HG02678 (cell line): ENCODE data around the gene OR8I2.
"Not testable (repeated sequence)": the region's sequence is repeated elsewhere in the genome, so short reads cannot be mapped to it uniquely, and the experiment has no call there.

ENCODE experiments used
- ATAC-seq: cut with Tn5 transposase; IDR thresholded peaks from one replicate; pipeline ENCODE4 v1.9.1; 2021; ENCODE audit warnings: mild to moderate bottlenecking, moderate library complexity; ENCODE audit not compliant: unreplicated experiment

OR8I2 gene

DNA sequence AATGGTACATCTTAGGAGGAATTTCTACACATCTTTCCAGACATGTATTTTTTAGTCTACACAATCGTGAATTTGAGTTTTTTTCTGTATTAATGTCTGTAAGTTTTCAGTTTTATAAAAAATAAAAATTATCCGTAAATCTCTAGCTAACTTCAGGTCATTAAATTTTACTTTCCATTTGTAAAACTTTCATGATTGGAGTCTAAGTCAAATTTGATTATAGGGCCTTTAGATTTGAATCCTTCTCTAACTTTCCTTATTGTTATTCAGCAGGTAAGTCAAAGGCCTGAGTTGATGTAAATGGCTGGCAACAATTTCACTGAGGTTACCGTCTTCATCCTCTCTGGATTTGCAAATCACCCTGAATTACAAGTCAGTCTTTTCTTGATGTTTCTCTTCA is at the start of gene OR8I2:
TSS of gene OR8I2 (plus strand) at position 301 of the 400 bp plus-strand sequence. CDS start at position 301, 0 bp downstream.
- no peak for ATAC-seq

DNA sequence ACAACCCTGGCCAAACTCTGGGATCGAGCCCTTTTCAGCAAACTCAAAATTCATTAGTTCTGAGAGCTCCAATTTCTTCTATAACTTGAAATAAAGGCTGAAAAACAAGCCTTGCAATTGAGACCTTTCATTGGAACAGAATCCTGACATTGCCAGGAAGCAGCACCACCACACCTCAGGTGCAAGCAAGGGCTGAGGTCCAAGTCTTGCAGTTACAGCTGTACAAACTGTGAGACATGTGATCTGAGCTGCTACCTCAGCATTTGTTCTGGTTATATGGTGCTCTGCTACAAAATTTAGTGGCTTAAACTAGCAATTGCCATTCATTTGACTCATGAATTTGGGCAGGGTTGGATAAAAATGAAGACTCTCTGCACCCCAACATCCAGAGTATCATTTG is 47.6 kb upstream of the OR8I2 start:
- no peak for ATAC-seq

DNA sequence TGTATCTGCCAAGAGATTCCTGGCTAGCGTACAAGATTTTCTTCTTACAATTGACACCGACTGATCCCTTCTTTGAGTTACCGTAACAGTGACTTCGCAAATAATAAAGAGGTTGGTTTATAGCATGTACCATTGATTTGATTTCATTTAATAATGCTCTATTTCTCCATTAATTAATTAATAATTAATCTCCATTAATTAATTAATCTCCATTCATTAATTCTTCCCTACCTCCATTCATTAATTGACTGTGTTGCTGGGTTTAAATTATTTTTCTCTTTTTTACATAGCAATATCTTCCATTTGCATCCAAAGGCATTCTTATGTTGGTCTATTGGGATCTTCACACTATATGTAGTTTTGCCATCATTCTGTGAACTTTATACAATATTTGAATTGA is 44.6 kb upstream of the OR8I2 start:
- ATAC-seq, result no peak

DNA sequence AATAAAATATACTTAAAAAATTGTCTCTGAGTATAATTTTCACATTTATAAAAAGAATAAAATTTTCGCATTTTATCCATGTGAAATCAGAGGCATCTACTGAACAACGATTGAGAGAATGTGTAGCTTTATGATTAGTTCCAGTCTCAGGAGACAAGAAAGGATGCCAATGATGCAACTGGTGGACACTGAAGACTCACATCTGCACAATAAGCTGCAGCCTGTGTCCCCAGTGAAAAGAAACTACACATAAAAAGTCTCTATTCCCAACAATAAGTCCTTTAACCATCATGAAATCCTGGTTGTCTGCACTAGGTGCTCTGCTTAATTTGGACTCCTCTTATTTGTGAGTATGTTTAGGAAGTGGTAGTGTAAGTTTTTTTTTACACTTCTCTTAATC is 43.6 kb upstream of the OR8I2 start:
- ATAC-seq, result no peak

DNA sequence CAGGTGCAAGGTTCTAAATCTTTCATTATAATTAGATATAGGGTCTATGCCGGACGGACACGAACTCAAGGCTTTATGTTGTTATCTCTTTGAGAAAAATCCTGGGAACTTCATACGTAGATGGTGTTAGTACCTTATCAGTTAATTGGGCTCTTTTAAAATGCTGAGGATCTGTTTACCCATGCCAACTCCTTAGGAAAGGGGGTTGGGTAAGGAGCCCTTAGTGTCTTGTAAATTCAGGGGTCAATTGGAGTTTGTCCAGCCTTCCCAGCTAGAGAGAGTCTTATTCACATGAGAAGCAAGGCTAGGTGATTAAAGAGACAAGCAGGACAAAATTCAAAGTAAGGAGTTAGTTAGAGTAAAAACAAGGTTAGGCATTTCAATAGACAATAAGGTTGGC is 36.7 kb upstream of the OR8I2 start:
- not testable (repeated sequence) for ATAC-seq

DNA sequence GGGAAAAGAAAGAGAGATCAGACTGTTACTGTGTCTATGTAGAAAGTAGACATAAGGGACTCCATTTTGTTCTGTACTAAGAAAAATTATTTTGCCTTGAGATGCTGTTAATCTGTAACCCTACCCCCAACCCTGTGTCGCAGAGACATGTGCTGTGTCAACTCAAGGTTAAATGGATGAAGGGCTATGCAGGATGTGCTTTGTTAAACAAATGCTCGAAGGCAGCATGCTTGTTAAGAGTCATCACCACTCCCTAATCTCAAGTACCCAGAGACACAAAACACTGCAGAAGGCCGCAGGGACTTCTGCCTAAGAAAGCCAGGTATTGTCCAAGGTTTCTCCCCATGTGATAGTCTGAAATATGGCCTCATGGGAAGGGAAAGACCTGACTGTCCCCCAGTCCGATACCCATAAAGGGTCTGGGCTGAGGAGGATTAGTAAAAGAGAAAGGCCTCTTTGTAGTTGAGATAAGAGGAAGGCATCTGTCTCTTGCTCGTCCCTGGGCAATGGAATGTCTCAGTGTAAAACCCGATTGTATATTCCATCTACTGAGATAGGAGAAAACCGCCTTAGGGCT is 35.4 kb upstream of the OR8I2 start:
- not testable (repeated sequence) for ATAC-seq

DNA sequence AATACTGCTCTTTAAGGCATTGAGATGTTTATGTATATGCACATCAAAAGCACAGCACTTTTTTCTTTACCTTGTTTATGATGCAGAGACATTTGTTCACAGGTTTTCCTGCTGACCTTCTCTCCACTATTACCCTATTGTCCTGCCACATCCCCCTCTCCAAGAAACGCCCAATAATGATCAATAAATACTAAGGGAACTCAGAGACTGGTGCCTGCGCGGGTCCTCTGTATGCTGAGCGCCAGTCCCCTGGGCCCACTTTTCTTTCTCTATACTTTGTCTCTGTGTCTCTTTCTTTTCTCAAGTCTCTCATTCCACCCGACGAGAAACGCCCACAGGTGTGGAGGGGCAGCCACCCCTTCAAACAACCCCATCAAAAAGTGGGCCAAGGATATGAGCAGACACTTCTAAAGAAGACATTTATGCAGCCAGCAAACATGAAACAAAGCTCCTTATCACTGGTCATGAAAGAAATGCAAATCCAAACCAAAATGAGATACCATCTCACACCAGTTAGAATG is 34.8 kb upstream of the OR8I2 start:
- not testable (repeated sequence) for ATAC-seq

DNA sequence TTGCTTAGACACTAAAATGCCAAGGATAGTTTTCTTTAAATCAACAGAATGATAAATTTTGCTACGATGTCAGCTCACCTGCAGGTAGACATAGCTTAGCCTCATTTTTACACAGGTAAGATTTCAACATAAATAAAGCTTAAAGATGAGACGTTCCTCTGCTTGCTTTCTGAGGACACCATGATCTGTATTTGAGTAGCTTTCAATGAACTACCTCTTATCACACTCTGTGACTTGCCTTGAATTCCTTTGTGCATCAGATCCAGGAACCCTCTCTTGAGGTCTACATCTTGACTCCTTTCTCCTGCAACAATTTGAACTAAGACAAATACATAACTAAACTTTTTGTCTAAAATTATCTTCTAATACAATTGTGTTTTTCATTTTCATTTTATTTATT is 26.1 kb upstream of the OR8I2 start:
- ATAC-seq, result no peak

DNA sequence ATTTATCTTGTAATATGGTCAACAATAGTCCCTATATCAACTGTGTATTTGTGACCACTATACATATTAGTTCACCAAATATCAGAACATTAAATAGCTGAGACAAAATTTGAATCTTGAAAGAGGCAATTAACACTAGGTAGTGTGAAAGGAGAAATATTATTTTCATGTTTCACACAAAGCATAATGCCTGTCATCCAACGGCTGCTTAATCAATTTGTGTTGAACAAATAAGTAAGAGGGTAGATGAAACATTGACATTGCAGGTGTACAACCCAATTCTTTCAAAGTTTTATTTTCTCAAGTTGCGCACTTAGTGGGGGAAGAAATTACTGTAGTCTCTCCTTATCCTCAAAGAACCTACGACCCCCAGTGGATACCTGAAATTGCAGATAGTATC is 3.4 kb upstream of the OR8I2 start:
- ATAC-seq, result no peak

DNA sequence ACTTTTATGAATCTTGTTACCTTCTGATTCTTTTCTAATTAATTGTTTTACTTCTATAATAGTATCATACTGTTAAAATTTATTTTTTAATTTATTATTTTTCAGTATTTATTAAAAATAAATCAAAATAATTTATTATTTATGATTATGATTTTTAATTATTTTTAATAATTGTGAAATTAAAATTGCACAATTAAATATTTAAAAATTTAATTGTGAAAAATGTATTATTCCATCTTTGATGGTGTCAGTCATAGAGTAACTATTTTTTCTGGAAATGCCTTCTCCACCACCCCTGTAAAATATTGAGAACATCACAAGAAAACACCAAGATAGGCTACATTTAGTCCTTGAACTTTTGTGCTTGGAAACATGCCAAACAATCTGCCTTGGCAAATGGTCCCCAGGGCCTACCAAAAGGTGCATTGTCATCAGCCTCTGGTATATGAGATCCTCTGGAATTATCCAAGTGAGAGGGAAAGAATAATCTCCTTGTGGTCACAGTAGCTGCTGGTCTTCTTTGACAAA is 10.2 kb downstream of the OR8I2 start, which contains the start of gene OR8H2:
TSS of gene OR8H2 (plus strand) at position 478 of the 528 bp plus-strand sequence. CDS start 1,356 bp downstream, outside the sequence.
- ATAC-seq, result no peak

DNA sequence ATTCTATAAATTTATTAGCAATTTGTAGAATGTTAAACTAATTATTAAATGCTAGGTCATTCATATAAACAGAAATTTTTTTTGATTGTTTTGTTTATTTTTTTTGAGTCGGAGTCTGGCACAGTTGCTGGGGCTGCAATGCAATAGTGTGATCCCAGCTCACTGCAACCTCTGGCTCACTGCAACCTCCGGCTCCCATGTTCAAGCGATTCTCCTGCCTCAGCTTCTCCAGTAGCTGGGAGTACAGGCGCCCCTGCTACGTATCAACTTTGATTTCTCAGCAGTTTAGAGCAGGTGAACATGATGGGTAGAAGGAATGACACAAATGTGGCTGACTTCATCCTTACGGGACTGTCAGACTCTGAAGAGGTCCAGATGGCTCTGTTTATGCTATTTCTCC is 29.0 kb downstream of the OR8I2 start, which contains the start of gene OR8H3:
TSS of gene OR8H3 (plus strand) at position 301 of the 400 bp plus-strand sequence. CDS start at position 301, 0 bp downstream.
- ATAC-seq, result no peak

DNA sequence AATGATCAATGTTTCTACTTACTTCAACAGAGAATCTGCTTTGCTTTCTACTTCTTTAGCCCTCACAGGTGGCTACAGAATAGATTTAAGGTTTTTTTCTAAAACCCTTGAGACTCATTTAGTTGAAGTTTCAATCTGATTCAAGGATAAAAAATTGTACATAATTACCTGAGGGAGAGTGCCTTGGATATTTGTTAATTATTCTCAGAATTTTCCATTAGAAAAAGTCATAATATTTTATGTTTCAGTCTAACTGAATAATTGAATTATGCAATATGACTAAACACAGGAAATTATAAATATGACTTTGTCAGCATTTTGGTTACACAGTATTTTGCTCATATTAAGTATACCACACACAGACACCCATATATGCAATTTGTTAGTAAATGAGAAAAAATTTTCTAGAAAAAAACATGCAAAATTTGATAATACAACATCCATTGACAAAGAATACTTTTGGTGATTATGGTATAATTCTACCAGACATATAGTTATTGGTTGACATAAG is 47.1 kb downstream of the OR8I2 start, which contains the start of gene OR8J3:
TSS of gene OR8J3 (minus strand) at position 51 of the 511 bp plus-strand sequence. CDS start 2,483 bp downstream, outside the sequence.
- no peak for ATAC-seq

DNA sequence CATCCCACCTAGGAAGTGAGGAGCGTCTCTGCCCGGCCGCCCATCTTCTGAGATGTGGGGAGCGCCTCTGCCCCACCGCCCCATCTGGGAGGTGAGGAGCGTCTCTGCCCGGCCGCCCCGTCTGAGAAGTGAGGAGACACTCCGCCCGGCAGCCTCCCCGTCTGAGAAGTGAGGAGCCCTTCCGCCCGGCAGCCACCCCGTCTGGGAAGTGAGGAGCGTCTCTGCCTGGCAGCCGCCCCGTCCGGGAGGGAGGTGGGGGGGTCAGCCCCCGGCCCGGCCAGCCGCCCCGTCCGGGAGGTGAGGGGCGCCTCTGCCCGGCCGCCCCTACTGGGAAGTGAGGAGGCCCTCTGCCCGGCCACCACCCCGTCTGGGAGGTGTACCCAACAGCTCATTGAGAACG is 50.6 kb downstream of the OR8I2 start:
- not testable (repeated sequence) for ATAC-seq
